GM10248 (cell line): ENCODE results near the gene OR2C1.
A peak's percentile ranks its signal among the peaks of the same experiment; 100 is the strongest.

Source experiments
- CTCF ChIA-PET: fragments of 300-600 bp; sonication (Branson Sonifier 250); formaldehyde crosslinking; extraction: SDS; loops from one replicate; lab custom pipeline; 2021; ENCODE audit warnings: antibody characterized with exemption; lab: Yijun Ruan, JAX
- POLR2A ChIA-PET: fragments of 350-650 bp; sonication (Branson Sonifier 250); formaldehyde crosslinking; extraction: SDS; loops from one replicate; lab custom pipeline; 2020; ENCODE audit warnings: antibody characterized with exemption; lab: Yijun Ruan, JAX
- DNase-seq: peaks from one replicate; pipeline ENCODE4 v3.0.0; 2012; ENCODE audit errors: extremely low spot score
- TF ChIP-seq, protein P1 (sequence below): IDR thresholded peaks from 2 replicates; pipeline ENCODE4 v1.5.1; 2012; ENCODE audit warnings: mild to moderate bottlenecking, low read depth; ENCODE audit errors: extremely low read depth, missing control alignments, control extremely low read depth

The OR2C1 gene

DNA sequence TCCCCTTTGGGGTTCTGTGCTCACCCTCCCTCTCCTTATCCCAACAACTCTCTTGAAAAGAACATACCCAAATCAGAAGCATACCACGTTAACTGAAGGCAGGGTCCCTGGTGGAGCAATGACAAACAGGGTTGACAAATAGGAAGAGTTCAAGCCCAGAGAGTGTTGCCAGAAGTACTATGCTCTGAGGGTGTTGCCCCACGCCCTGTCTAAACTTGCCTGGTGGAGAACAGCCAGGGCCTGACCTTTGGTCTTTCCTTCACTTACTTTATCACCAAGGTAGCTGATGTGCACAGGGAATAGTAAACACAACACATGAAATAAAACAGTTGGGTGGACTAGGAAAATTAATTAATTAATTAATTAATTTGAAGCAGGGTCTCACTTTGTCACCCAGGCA lies 27.0 kb upstream of the OR2C1 start:
- TF ChIP-seq, protein P1, sequence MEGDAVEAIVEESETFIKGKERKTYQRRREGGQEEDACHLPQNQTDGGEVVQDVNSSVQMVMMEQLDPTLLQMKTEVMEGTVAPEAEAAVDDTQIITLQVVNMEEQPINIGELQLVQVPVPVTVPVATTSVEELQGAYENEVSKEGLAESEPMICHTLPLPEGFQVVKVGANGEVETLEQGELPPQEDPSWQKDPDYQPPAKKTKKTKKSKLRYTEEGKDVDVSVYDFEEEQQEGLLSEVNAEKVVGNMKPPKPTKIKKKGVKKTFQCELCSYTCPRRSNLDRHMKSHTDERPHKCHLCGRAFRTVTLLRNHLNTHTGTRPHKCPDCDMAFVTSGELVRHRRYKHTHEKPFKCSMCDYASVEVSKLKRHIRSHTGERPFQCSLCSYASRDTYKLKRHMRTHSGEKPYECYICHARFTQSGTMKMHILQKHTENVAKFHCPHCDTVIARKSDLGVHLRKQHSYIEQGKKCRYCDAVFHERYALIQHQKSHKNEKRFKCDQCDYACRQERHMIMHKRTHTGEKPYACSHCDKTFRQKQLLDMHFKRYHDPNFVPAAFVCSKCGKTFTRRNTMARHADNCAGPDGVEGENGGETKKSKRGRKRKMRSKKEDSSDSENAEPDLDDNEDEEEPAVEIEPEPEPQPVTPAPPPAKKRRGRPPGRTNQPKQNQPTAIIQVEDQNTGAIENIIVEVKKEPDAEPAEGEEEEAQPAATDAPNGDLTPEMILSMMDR = no peak
- ChIA-PET POLR2A (no interaction called here), CTCF (no interaction called here)
- DNase-seq = no peak

DNA sequence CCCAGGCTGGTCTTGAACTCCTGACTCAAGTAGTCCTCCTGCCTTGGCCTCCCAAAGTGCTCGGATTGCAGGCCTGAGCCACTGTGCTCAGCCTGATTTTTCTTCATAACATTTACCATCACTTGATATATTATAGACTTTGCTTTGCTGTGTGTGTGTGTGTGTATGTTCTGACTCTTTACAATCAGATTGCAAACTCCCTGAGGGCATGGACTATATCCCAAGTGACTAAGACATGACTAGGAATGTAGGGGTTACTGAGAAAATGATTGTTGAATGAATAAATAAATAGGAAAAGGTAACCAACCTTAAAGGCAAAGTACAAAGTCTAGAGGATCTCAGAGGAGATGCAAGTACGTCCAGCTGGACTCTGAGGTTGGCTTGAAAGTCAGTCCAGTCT lies 9.6 kb upstream of the OR2C1 start:
- TF ChIP-seq, protein P1 = no peak
- no peak for DNase-seq
- ChIA-PET POLR2A (no interaction called here), CTCF (no interaction called here)

DNA sequence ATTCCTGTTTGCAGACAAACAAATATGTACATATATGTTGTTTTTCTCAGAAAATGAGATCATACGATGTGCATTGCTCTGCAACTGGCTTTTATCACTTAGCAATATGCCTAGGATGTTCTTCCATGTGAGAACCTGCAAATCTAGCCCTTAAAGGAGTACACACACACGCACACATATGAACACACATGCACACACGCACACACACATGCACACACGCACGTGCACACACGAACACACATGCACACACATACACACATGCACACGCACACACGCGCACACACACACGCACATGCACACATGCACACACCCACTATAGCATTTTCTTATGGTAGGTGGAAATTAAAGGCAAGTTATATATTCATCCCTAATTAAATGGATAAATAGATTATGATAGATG lies 8.1 kb upstream of the OR2C1 start:
- DNase-seq = no peak
- TF ChIP-seq, protein P1 = no peak
- ChIA-PET CTCF (no interaction called here), POLR2A (no interaction called here)

DNA sequence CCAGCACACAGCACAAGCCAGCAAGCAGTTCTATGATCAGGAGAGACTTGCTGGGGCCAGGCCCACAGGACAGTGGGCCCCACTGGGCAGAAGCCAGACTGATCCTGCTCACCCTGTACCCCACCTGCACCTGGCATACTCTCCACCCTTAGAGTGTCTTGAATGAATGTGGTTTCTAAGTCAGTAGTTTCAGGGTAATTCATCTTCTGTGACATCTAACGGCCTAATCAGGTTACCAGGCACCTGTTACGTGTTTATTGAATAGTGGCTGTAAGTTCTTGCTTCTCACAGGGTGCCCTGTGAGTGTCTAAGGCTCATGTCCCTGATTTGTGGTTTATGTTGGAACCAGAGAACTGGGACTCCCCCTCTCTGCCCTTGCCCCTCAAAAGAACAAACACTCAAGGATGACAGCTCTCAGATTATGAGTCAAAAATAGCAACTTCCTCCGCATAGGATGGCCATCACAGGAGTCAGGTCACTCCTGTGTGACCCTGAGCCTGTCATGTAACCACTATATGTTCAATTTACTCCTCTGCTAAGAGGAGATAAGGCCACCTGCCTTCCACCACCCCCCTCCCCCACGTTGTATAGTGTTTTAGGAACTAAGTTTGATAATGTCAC lies 7.0 kb upstream of the OR2C1 start:
- CTCF ChIA-PET = no interaction called here
- POLR2A ChIA-PET = no interaction called here
- TF ChIP-seq, protein P1 = no peak
- DNase-seq = peak; percentile 18

DNA sequence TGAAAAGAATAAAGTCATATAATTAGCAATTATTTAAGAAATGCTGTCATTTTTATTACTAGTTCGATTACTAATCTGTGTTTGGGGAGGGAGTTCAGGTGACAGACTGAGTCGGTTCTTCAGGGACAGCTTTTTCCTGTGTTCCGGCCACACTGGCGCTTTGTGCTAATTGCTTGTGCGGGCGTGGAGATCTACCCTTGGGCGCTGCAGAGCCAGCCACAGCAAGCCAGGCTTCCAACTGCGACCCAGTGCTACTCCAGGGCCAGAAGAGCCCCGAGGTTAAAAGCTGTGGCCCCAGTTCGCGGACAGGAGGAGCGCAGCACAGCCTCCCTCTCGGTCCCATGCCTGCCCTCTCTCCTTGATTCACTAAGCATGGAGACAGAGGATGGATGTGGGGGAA lies 6.5 kb upstream of the OR2C1 start:
- DNase-seq = no peak
- TF ChIP-seq, protein P1 = no peak
- CTCF ChIA-PET = no interaction called here
- POLR2A ChIA-PET = no interaction called here

DNA sequence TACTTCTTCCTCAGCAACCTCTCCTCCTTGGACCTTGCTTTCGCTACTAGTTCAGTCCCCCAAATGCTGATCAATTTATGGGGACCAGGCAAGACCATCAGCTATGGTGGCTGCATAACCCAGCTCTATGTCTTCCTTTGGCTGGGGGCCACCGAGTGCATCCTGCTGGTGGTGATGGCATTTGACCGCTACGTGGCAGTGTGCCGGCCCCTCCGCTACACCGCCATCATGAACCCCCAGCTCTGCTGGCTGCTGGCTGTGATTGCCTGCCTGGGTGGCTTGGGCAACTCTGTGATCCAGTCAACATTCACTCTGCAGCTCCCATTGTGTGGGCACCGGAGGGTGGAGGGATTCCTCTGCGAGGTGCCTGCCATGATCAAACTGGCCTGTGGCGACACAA lies 429 bp downstream of the OR2C1 start:
- POLR2A ChIA-PET = no interaction called here
- TF ChIP-seq, protein P1 = no peak
- CTCF ChIA-PET = interaction anchor here (1.0 kb wide), 1 partner anchor 18 kb away, joined by 3 read pairs; no protein-coding TSS in a partner anchor

DNA sequence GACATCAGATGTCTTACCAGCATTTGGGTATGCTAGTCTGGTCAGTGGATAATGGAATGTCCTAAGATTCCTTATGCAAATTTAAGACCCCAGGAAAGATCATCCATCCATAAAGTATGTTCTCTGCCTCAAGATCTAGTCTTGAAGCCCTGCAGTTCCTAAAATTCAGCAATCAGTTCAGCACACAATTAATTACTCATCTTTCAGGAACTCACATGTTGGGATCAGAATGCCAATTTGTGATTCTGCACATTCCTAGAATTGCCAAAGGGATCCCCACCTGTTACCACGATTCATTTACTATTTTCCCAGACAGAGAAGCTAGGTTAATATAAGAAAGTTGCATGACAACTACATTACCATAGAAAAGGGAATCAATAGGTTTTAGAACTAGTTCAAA lies 3.2 kb downstream of the OR2C1 start:
- TF ChIP-seq, protein P1 = no peak
- DNase-seq = no peak
- ChIA-PET CTCF (interaction anchor here (1.0 to 1.3 kb wide), 2 partner anchors 14 to 17 kb away, joined by 3 read pairs; no protein-coding TSS in a partner anchor), POLR2A (no interaction called here)

More for the DNA sequence above, 429 bp downstream of the OR2C1 start:
- DNase-seq = no peak
